Endothelial cell of umbilical vein (primary cell): ENCODE data around the gene PHLPP2. TPM values are rescaled to one million over a fixed set of nuclear protein-coding genes. Genes with fewer than 3 reads are reported as not detected.

Source experiments
- Bru-seq: library from RNA; stranded (reverse); fragments of 400-500 nt; gene quantifications from one replicate; lab custom pipeline; 2021; lab: Mats Ljungman, UMichigan
- BruChase-seq, 2 experiments: library from RNA; stranded (reverse); fragments of 400-500 nt; gene quantifications; one replicate each; lab custom pipeline; 2021; lab: Mats Ljungman, UMichigan
- BruUV-seq: library from RNA; stranded (reverse); fragments of 400-500 nt; replicated peaks from 2 replicates; lab custom pipeline; 2021; lab: Mats Ljungman, UMichigan
- CTCF ChIA-PET: fragments of 300-600, 350-600 bp; sonication (Branson Sonifier 250); formaldehyde crosslinking; loops from one replicate; lab custom pipeline; 2021; ENCODE audit warnings: antibody characterized with exemption, inconsistent platforms; lab: Charles Lee
- POLR2A ChIA-PET: fragments of 300-600, 350-600 bp; sonication (Branson Sonifier 250); formaldehyde crosslinking; loops from one replicate; lab custom pipeline; 2021; ENCODE audit warnings: antibody characterized with exemption, inconsistent platforms; lab: Charles Lee
- DNase-seq: peaks from one replicate; pipeline ENCODE4 v3.0.0-alpha.2; 2011; ENCODE audit warnings: low read depth, low spot score
- FAIRE-seq: peaks from 2 replicates; lab custom pipeline; 2011; peaks lifted over from hg19 to GRCh38; lab: Jason Lieb, UNC
- H2AFZ ChIP-seq: 2 replicates; pipeline ENCODE4 v1.6.0; 2012; ENCODE audit warnings: low read depth, low read length, control low read depth, inconsistent platforms
- H3K27ac ChIP-seq: 2 replicates; pipeline ENCODE4 v1.5.1; 2011; ENCODE audit warnings: low read depth, mild to moderate bottlenecking, control low read depth, low read length, moderate library complexity; ENCODE audit not compliant: insufficient read depth
- H3K27me3 ChIP-seq, 2 experiments: 2 replicates each; pipeline versions ENCODE4 v1.6.0 to v1.6.1; 2011; ENCODE audit warnings: low read length in 2 of 2, mixed read lengths in 1 of 2; ENCODE audit not compliant: control insufficient read depth in 2 of 2, insufficient read depth in 2 of 2
- H3K36me3 ChIP-seq, 2 experiments: 2 replicates in 1 of 2; 3 replicates in 1 of 2; pipeline ENCODE4 v1.5.1; 2011; ENCODE audit warnings: low read length in 2 of 2, mild to moderate bottlenecking in 1 of 2, moderate library complexity in 1 of 2; ENCODE audit not compliant: control insufficient read depth in 2 of 2, insufficient read depth in 2 of 2; ENCODE audit errors: extremely low read depth in 1 of 2
- H3K4me1 ChIP-seq: 3 replicates; pipeline ENCODE4 v1.5.1; 2011; ENCODE audit warnings: mild to moderate bottlenecking, low read length; ENCODE audit not compliant: control insufficient read depth, insufficient read depth; ENCODE audit errors: extremely low read depth
- H3K4me2 ChIP-seq: 2 replicates; pipeline ENCODE4 v1.6.1; 2011; ENCODE audit warnings: low read length, control low read depth, mixed read lengths; ENCODE audit not compliant: insufficient read depth
- H3K4me3 ChIP-seq, 3 experiments: fragments of 200-600 bp in 1 of 3; sonication (generic), shearing (Covaris generic) in 1 of 3; replicated peaks in 1 of 3; 2 replicates each; pipeline ENCODE4 v1.5.1; 2011 to 2016; ENCODE audit warnings: control low read depth in 3 of 3, low read length in 3 of 3, mild to moderate bottlenecking in 2 of 3, inconsistent platforms in 1 of 3, low read depth in 1 of 3, moderate library complexity in 1 of 3; ENCODE audit not compliant: insufficient read depth in 1 of 3
- H3K79me2 ChIP-seq: 2 replicates; pipeline ENCODE4 v1.6.0; 2012; ENCODE audit warnings: low read length, inconsistent platforms; ENCODE audit not compliant: control insufficient read depth, insufficient read depth
- H3K9ac ChIP-seq: replicated peaks from 2 replicates; pipeline ENCODE3; 2011; ENCODE audit warnings: low read length, control low read depth; ENCODE audit not compliant: insufficient read depth; ENCODE audit errors: extremely low read depth
- H3K9me1 ChIP-seq: replicated peaks from 3 replicates; pipeline ENCODE4 v1.6.0; 2011; ENCODE audit warnings: mild to moderate bottlenecking, low read length; ENCODE audit not compliant: control insufficient read depth, insufficient read depth; ENCODE audit errors: extremely low read depth
- H3K9me3 ChIP-seq: replicated peaks from 2 replicates; pipeline ENCODE4 v1.5.1; 2012; ENCODE audit warnings: low read length, inconsistent platforms; ENCODE audit not compliant: control insufficient read depth, insufficient read depth
- H4K20me1 ChIP-seq: replicated peaks from 2 replicates; pipeline ENCODE3; 2011; ENCODE audit warnings: mild to moderate bottlenecking, low read length; ENCODE audit not compliant: control insufficient read depth, insufficient read depth; ENCODE audit errors: extremely low read depth
- EZH2 ChIP-seq: IDR thresholded peaks from 2 replicates; pipeline ENCODE4 v1.6.1; 2012; ENCODE audit warnings: borderline replicate concordance, low read depth, mild to moderate bottlenecking, moderate library complexity, low read length, inconsistent platforms; ENCODE audit not compliant: severe bottlenecking
- FOS ChIP-seq: IDR thresholded peaks from 2 replicates; pipeline ENCODE4 v1.6.1; 2011; ENCODE audit warnings: mild to moderate bottlenecking, low read length, moderate library complexity, borderline replicate concordance; ENCODE audit not compliant: insufficient read depth
- GATA2 ChIP-seq: IDR thresholded peaks from 2 replicates; pipeline ENCODE4 v1.7.0; 2011; ENCODE audit warnings: low read depth, mild to moderate bottlenecking, moderate library complexity, mixed read lengths, low read length; ENCODE audit not compliant: insufficient read length, insufficient read depth
- JUN ChIP-seq: IDR thresholded peaks from 2 replicates; pipeline ENCODE4 v1.6.1; 2011; ENCODE audit warnings: borderline replicate concordance, low read depth; ENCODE audit not compliant: insufficient read length, insufficient read depth
- MYC ChIP-seq: IDR thresholded peaks from one replicate; pipeline ENCODE4 v1.6.1; 2011; ENCODE audit warnings: mild to moderate bottlenecking, low read depth, low read length
- POLR2A ChIP-seq: IDR thresholded peaks from 2 replicates; pipeline ENCODE4 v1.6.1; 2012; ENCODE audit warnings: low read depth, mild to moderate bottlenecking, control low read depth, low read length
- POLR2AphosphoS5 ChIP-seq: IDR thresholded peaks from 2 replicates; pipeline ENCODE4 v1.6.1; 2012; ENCODE audit warnings: low read depth, mild to moderate bottlenecking, control low read depth, low read length, moderate library complexity; ENCODE audit not compliant: insufficient read depth
- dilution Hi-C: fragments of 300-500 bp; cut with MboI; formaldehyde crosslinking; loops from one replicate; pipeline ENCODE4 v1.15.0; 2019; ENCODE audit warnings: low sequenced_read_pairs; ENCODE audit not compliant: extremely low pct_ligation_motif_present
- intact Hi-C: fragments of 100-400 bp; cut with micrococcal nuclease; formaldehyde crosslinking; loops from one replicate; pipeline ENCODE4 v1.10.0; 2022
- long read RNA-seq: library from polyadenylated mRNA; stranded (forward); transcript quantifications from one replicate; pipeline ENCODE4 v2.0.0, GENCODE V29; 2021
- polyA minus RNA-seq, 3 experiments: library from RNA; depleted of rRNA, polyadenylated mRNA; stranded (reverse); fragments of >200 nt; gene quantifications; 1 replicate in 1 of 3; 2 replicates in 2 of 3; pipeline ENCODE4 v1.2.3, GENCODE V29; 2011
- polyA plus RNA-seq, 4 experiments: library from polyadenylated mRNA; depleted of rRNA in 3 of 4; stranded (reverse) in 3 of 4; unstranded in 1 of 4; fragments of >200 nt; gene quantifications; 2 replicates each; pipeline versions ENCODE4 v1.2.1 to v1.2.3, GENCODE V29; 2011 to 2012; ENCODE audit warnings: missing spikeins in 1 of 4
- total RNA-seq: library from RNA; stranded (reverse); gene quantifications from 2 replicates; pipeline ENCODE4 v1.2.3, GENCODE V29; 2021
- TF ChIP-seq, protein P1 (sequence below), 2 donors: IDR thresholded peaks; 1 replicate in 1 of 2; 2 replicates in 1 of 2; pipeline ENCODE4 v1.5.1; 2011; ENCODE audit warnings: low read length in 2 of 2, mild to moderate bottlenecking in 2 of 2, moderate library complexity in 2 of 2, control low read depth in 1 of 2, inconsistent platforms in 1 of 2, low read depth in 1 of 2; ENCODE audit not compliant: insufficient read depth in 1 of 2; ENCODE audit errors: extremely low read depth in 1 of 2
- TF ChIP-seq, protein P2 (sequence below): IDR thresholded peaks from 2 replicates; pipeline ENCODE4 v1.6.1; 2011; ENCODE audit not compliant: insufficient read depth, insufficient read length

The PHLPP2 gene, protein sequence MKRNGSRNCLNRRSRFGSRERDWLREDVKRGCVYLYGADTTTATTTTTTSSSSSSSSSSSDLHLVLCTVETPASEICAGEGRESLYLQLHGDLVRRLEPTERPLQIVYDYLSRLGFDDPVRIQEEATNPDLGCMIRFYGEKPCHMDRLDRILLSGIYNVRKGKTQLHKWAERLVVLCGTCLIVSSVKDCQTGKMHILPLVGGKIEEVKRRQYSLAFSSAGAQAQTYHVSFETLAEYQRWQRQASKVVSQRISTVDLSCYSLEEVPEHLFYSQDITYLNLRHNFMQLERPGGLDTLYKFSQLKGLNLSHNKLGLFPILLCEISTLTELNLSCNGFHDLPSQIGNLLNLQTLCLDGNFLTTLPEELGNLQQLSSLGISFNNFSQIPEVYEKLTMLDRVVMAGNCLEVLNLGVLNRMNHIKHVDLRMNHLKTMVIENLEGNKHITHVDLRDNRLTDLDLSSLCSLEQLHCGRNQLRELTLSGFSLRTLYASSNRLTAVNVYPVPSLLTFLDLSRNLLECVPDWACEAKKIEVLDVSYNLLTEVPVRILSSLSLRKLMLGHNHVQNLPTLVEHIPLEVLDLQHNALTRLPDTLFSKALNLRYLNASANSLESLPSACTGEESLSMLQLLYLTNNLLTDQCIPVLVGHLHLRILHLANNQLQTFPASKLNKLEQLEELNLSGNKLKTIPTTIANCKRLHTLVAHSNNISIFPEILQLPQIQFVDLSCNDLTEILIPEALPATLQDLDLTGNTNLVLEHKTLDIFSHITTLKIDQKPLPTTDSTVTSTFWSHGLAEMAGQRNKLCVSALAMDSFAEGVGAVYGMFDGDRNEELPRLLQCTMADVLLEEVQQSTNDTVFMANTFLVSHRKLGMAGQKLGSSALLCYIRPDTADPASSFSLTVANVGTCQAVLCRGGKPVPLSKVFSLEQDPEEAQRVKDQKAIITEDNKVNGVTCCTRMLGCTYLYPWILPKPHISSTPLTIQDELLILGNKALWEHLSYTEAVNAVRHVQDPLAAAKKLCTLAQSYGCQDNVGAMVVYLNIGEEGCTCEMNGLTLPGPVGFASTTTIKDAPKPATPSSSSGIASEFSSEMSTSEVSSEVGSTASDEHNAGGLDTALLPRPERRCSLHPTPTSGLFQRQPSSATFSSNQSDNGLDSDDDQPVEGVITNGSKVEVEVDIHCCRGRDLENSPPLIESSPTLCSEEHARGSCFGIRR (N-terminal part only)
- total RNA-seq (8.0 and 8.2 TPM in 2 replicates), polyA plus RNA-seq (3.7 and 4.1 TPM in 2 replicates), polyA minus RNA-seq (19.5 and 25.9 TPM in 2 replicates), Bru-seq, nascent RNA (percentile 67 among the genes with signal in this experiment), BruChase-seq, experiment 1, labeled RNA remaining after a 6-hour chase (percentile 58 among the genes with signal in this experiment), BruChase-seq, experiment 2, labeled RNA remaining after a 2-hour chase (percentile 65 among the genes with signal in this experiment)
- polyA plus RNA-seq (2011; cell fraction: cytosol; rRNA removed) = 3.8 and 4.2 TPM in 2 replicates
- 13.0 and 14.1 TPM in 2 replicates for polyA plus RNA-seq (2011; cell fraction: nucleus; rRNA removed)
- polyA plus RNA-seq (2012) = 5.1 and 5.4 TPM in 2 replicates
- 15.1 TPM for polyA minus RNA-seq (2011; cell fraction: cytosol; rRNA and poly(A)+ RNA removed)
- polyA minus RNA-seq (2011; cell fraction: nucleus; rRNA and poly(A)+ RNA removed) = 12.3 and 17.3 TPM in 2 replicates
- long read RNA-seq, partial matches to known transcripts = 0 of 7 reads
- long read RNA-seq, other reads (novel, unspliced or antisense) = 7 of 7 reads

DNA sequence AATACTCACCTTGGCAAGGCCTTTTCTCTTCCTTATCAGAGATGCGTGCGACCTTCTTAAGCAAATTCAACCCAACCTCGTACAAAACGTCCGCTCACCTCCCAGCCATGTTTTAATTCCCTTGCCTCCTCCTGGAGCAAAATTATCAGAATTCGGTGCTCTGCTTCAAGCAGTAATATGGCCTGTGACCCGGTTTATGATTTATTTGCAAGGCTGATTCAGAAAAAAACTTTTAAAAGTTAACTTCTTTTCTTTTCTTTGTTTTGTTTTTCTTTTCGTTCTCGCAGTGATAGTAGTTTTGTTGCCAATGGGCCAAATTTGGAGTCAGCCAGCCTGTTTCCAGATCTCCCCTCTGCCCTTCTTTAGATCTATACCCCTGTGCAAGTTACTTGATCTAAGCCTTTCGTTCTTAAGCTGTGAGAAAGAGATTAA lies at the start of gene PHLPP2:
PHLPP2 (minus strand) TSS at position 382 of the 432 bp plus-strand sequence. CDS start 9,906 bp downstream, outside the sequence.
- Histone ChIP-seq H3K4me2 (peak within 1 kb of the TSS; percentile 93), H3K36me3 (no peaks in the 10 kb centered on the region), H4K20me1 (no peaks in the 10 kb centered on the region), H3K4me1 (peaks cover 13% of the 10 kb centered on the region), H3K27me3 (no peaks in the 10 kb centered on the region), H3K79me2 (peaks cover 17% of the 10 kb centered on the region), H3K9me1 (no peaks in the 10 kb centered on the region), H3K9ac (peak within 1 kb of the TSS; percentile 81), H3K9me3 (no peaks in the 10 kb centered on the region), H2AFZ (peak within 1 kb of the TSS; percentile 99), H3K27ac (peak within 1 kb of the TSS; percentile 70), H3K4me3 (peak within 1 kb of the TSS; percentile 72 to 87 (median 74))
- DNase-seq (no peak), FAIRE-seq (peak; percentile 15)
- dilution Hi-C loops = no loop called here
- TSS peak; percentile 59 for BruUV-seq
- POLR2A ChIA-PET = no interaction called here
- intact Hi-C loops = loop anchor here (1.0 to 10.0 kb wide), 3 partner anchors 84 to 370 kb away; partner anchors contain the start of genes AP1G1, DHX38, TXNL4B and ZNF821
- TF ChIP-seq POLR2A (no peak), JUN (no peak), FOS (no peak), GATA2 (no peak), EZH2 (no peak), POLR2AphosphoS5 (no peak), MYC (no peak)
- TF ChIP-seq, protein P1, sequence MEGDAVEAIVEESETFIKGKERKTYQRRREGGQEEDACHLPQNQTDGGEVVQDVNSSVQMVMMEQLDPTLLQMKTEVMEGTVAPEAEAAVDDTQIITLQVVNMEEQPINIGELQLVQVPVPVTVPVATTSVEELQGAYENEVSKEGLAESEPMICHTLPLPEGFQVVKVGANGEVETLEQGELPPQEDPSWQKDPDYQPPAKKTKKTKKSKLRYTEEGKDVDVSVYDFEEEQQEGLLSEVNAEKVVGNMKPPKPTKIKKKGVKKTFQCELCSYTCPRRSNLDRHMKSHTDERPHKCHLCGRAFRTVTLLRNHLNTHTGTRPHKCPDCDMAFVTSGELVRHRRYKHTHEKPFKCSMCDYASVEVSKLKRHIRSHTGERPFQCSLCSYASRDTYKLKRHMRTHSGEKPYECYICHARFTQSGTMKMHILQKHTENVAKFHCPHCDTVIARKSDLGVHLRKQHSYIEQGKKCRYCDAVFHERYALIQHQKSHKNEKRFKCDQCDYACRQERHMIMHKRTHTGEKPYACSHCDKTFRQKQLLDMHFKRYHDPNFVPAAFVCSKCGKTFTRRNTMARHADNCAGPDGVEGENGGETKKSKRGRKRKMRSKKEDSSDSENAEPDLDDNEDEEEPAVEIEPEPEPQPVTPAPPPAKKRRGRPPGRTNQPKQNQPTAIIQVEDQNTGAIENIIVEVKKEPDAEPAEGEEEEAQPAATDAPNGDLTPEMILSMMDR (IDR thresholded peaks at IDR 0.05; ENCODE audit: extremely low read depth in 1 of 2, insufficient read depth in 1 of 2, low read depth in 1 of 2, low read length in 2 of 2) = no peak
- TF ChIP-seq, protein P2, sequence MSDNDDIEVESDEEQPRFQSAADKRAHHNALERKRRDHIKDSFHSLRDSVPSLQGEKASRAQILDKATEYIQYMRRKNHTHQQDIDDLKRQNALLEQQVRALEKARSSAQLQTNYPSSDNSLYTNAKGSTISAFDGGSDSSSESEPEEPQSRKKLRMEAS = no peak
- CTCF ChIA-PET = interaction anchor here (1.0 kb wide), 1 partner anchor 237 kb away, joined by 5 read pairs; no protein-coding TSS in a partner anchor
